SU-DHL-6 (cell line): Measurements from ENCODE around the gene CMTR1.

ENCODE experiments used
- EZH2phosphoT487 ChIP-seq: fragments of 200-600 bp; sonication (generic), shearing (Covaris generic); conservative IDR thresholded peaks from 2 replicates; pipeline ENCODE4 v1.6.1; 2018; ENCODE audit warnings: mild to moderate bottlenecking, antibody characterized with exemption, low read length, moderate library complexity, mixed read lengths
- TF ChIP-seq, protein P1 (sequence below): fragments of 200-600 bp; sonication (generic); IDR thresholded peaks from one replicate; pipeline ENCODE4 v1.5.1; 2017; ENCODE audit warnings: antibody characterized with exemption, mild to moderate bottlenecking, low read length, moderate library complexity; ENCODE audit not compliant: insufficient read depth, poor library complexity, severe bottlenecking

DNA sequence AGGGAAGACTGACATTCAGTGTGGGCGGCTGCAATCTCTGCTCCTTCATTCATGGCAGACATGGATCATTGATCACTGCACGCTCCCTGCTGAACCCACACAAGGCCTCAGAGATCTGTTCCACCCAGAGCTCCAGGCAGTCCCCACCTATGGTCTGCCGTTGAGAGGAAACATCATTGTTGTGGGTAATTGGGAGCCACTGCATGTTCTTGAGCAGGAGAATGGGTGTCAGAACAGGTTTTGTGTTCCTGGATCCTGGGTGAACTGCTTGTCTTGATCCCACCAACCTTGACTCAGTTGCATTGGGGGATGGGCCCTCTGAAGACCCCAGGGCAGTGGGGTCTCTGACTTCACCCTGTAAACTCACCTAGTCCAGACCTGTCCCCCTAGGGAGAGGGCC, 89.8 kb downstream of the CMTR1 start:
- TF ChIP-seq, protein P1, sequence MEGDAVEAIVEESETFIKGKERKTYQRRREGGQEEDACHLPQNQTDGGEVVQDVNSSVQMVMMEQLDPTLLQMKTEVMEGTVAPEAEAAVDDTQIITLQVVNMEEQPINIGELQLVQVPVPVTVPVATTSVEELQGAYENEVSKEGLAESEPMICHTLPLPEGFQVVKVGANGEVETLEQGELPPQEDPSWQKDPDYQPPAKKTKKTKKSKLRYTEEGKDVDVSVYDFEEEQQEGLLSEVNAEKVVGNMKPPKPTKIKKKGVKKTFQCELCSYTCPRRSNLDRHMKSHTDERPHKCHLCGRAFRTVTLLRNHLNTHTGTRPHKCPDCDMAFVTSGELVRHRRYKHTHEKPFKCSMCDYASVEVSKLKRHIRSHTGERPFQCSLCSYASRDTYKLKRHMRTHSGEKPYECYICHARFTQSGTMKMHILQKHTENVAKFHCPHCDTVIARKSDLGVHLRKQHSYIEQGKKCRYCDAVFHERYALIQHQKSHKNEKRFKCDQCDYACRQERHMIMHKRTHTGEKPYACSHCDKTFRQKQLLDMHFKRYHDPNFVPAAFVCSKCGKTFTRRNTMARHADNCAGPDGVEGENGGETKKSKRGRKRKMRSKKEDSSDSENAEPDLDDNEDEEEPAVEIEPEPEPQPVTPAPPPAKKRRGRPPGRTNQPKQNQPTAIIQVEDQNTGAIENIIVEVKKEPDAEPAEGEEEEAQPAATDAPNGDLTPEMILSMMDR = no peak
- TF ChIP-seq EZH2phosphoT487 = no peak
